SK-N-SH treated with all-trans-retinoic acid at 6 μM for 48 hours (cell line): ENCODE data around the gene MGMT.

Source experiments
- CSRNP3 ChIP-seq: fragments of 250-450 bp; sonication (Bioruptor Pico); IDR thresholded peaks from 2 replicates; pipeline ENCODE4 v1.5.1; 2021; ENCODE audit warnings: mild to moderate bottlenecking, moderate library complexity
- GLIS3 ChIP-seq: fragments of 250-450 bp; sonication (Bioruptor Pico); IDR thresholded peaks from 2 replicates; pipeline ENCODE4 v1.5.0; 2020; ENCODE audit warnings: mild to moderate bottlenecking, moderate library complexity
- PATZ1 ChIP-seq: fragments of 250-450 bp; sonication (Bioruptor Pico); IDR thresholded peaks from 2 replicates; pipeline ENCODE4 v1.8.0; 2020; ENCODE audit warnings: mild to moderate bottlenecking, moderate library complexity, borderline replicate concordance
- POU6F1 ChIP-seq: fragments of 250-450 bp; sonication (Bioruptor Pico); IDR thresholded peaks from 2 replicates; pipeline ENCODE4 v1.8.0; 2021; ENCODE audit warnings: low read depth, mild to moderate bottlenecking, moderate library complexity, borderline replicate concordance
- PPARA ChIP-seq: fragments of 250-450 bp; sonication (Bioruptor Pico); IDR thresholded peaks from 2 replicates; pipeline ENCODE4 v1.5.0; 2020; ENCODE audit warnings: mild to moderate bottlenecking, borderline replicate concordance
- RARB ChIP-seq: fragments of 250-450 bp; sonication (Bioruptor Pico); IDR thresholded peaks from 2 replicates; pipeline ENCODE4 v1.8.0; 2021; ENCODE audit warnings: mild to moderate bottlenecking, moderate library complexity
- TOX ChIP-seq: fragments of 250-450 bp; sonication (Bioruptor Pico); IDR thresholded peaks from 2 replicates; pipeline ENCODE4 v1.8.0; 2021; ENCODE audit warnings: mild to moderate bottlenecking, moderate library complexity, borderline replicate concordance
- ZC3H10 ChIP-seq: fragments of 250-450 bp; sonication (Bioruptor Pico); IDR thresholded peaks from 2 replicates; pipeline ENCODE4 v1.5.1; 2021; ENCODE audit warnings: mild to moderate bottlenecking, moderate library complexity
- ZFP3 ChIP-seq: fragments of 250-450 bp; sonication (Bioruptor Pico); IDR thresholded peaks from 2 replicates; pipeline ENCODE4 v1.5.0; 2020; ENCODE audit warnings: mild to moderate bottlenecking, moderate library complexity
- ZNF565 ChIP-seq: fragments of 450-650 bp; formaldehyde crosslinking; conservative IDR thresholded peaks from 2 replicates; pipeline ENCODE4 v1.5.0; 2020; ENCODE audit warnings: low read depth, mild to moderate bottlenecking, moderate library complexity

- TF ChIP-seq PATZ1 (no peak), GLIS3 (CRISPR knock-in tag) (no peak), CSRNP3 (no peak), POU6F1 (CRISPR knock-in tag) (no peak), ZNF565 (CRISPR knock-in tag) (no peak), ZFP3 (CRISPR knock-in tag) (no peak), RARB (CRISPR knock-in tag) (no peak), ZC3H10 (CRISPR knock-in tag) (no peak), TOX (no peak), PPARA (CRISPR knock-in tag) (no peak)
These were observed 218.2 kb downstream of the MGMT start for GRCh38 chr10:129685271-129685670.
